Stimulated activated CD4-positive, alpha-beta T cell treated with anti-CD3 and anti-CD28 coated beads, Interleukin-12 subunit alpha, Interleukin-12 subunit beta, amount 100 ng/mL, for 4 hours (primary cell): ENCODE results near the gene PYGB.
"Not testable (repeated sequence)": the region's sequence is repeated elsewhere in the genome, so short reads cannot be mapped to it uniquely, and the experiment has no call there.

Experiments used
- DNase-seq: peaks from one replicate; pipeline ENCODE4 v3.0.0-alpha.2; 2020

Gene PYGB

DNA sequence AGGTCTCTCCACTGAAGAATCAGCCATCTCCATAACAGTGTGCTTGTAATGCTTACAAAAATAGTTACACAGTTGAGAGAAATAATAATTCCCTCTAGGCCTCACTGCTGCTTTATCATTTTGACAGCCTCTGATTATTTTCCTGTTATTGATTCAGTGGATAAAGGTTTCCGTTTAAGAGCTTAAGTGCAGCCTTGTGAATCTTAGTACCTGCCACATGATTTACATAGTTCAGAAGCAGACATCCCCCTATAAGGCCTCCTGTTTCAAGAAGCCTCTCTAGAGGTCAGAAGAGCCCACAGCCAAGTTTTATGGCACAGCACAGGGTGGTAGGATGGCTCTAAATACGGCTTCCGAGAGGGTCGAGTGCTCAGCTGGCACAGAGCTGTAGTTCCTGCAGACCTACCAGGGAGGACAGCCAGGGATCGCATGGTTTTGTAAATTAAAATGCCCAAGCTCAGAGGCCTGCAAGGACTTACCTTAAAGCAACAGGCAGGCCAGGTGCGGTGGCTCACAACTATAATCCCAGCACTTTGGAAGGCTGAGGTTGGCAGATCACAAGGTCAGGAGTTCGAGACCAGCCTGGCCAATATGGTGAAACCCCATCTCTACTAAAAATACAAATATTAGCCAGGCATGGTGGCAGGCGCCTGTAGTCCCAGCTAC lies 17.6 kb upstream of the PYGB start:
- no peak for DNase-seq

DNA sequence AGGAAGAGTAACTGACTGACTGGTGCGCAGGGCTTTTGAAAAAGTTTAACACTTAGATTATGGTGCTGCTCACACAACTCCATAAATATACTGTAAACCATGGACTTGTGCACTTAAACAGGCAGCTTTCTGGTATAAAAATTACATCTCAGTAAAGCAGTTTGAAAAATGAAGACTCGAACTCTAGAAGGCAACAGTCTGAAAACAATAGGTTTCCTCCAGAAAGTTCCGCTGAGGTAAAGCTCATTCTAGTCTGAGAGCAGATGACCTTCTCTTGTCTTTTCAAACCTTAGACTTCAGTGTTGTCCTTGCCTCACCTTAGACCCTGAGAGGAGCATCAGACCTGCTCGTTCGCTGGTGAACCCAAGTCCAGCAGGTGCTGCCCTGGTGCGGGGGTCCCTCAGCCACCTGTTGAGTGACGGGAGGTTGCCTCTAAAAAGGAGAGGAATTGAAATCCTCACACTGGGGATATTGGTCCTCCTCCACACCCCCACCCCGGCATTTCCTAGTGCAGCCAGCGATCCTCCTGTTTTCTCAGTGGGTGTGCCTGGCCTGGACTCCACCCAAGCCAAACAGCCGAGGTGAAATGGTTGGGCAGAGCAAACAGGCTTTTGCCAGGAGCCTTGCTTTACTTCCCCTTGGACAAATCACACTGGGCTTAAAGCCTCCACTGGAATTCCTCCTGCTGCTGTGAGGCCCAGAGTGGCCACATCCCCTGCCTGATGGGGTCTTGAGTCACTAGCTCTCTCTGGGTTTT lies 14.7 kb upstream of the PYGB start:
- no peak for DNase-seq

DNA sequence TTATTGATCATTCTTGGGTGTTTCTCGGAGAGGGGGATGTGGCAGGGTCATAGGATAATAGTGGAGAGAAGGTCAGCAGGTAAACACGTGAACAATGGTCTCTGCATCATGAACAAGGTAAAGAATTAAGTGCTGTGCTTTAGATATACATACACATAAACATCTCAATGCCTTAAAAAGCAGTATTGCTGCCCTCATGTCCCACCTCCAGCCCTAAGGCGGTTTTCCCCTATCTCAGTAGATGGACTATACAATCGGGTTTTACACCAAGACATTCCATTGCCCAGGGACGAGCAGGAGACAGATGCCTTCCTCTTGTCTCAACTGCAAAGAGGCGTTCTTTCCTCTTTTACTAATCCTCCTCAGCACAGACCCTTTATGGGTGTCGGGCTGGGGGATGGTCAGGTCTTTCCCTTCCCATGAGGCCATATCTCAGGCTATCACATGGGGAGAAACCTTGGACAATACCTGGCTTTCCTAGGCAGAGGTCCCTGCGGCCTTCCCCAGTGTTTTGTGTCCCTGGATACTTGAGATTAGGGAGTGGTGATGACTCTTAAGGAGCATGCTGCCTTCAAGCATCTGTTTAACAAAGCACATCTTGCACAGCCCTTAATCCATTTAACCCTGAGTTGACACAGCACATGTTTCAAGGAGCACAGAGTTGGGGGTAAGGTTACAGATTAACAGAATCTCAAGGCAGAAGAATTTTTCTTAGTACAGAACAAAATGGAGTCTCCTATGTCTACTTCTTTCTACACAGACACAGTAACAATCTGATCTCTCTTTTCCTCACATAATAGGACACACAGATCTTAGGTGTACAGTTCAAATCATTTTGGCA lies 13.7 kb upstream of the PYGB start:
- not testable (repeated sequence) for DNase-seq

DNA sequence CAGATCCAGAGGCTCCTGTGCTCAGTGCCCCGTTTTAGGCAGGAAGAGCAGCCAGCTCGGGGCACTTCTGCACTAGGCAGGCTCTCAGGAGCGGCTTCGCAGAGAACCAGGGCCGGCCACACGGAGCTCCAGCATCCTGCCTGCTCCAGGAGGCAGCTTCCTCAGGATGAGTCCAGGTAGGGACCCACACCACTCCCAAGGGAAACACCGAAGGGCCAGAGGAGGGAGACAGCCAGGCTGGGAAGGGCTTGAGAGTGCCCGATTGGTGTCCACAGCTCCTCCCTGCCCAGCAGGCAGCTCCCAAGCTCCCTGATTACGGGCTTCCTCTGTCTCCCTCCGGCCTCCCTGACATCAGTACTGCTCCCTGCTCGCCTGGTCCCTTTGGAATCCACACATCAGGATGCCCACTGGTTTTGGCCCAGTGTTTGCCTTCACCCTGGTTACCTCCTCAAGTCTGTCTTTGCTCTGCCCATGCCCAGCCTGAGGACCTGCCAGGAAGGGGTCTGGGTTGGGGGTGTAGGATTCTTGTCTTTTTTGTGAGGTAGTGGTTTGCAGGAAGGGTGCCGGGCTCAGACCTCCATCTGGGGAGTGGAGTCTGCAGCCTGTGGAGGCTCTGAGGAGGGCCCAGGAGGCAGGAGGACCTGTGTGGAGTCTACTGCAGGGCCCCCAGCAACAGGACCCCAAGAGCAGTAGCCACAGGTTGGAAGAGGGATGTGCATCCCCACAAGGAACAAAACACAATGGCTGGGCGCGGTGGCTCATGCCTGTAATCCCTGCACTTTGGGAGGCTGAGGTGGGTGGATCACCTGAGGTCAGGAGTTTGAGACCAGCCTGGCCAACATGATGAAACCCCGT lies 11.2 kb upstream of the PYGB start:
- DNase-seq: no peak

GRCh38 chr20:25237610-25238318 lies 10.1 kb upstream of the PYGB start:
- peak; percentile 43 for DNase-seq

- no peak for DNase-seq
These were observed 9.4 kb upstream of the PYGB start for GRCh38 chr20:25238319-25239037.

DNA sequence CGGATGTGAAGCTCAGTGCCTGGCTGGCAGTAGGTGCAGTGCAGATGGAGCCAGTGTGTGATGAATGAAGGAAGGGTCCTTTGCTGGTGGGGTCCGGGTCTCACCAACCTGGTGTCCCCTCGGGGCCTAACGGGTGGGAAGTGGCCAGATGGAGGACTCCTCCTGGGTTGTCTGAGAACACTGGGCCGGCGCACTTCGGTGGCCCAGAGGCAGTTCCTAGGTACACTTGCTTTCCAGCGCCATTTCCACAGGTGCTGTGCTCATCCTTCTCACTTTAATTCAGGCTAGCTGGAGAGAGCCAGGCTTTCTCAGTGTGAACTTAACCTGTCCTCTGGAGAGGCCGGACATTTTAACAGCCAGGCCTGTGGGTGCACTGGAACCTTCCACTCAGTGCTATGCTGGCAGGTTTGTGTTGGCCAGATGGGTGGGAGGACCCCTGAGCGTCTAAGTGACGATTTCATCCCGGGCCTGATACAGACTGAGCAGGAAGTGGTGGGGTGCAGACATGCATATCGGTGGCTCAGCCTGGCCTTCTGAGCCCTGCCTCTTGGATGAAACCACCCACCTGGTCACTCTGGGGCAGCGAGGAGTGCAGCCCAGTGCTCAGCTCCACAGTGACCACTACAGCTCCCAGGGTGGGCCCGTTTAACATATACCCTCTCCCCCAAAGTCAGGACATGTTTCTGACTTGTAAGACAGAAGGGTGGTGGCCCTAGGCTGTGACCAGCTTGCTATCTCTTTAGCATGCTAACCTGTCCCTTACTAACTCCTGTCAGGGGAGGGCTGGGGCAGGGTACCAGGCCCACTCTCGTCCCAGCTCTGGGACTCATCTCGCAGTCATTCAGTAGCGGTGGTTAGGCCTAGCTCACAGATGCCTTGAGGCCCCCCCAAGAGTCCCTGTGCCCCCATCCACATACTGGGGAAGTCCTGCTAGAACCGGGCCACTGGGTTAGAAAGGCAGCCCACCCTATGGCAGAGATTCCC lies 8.2 kb upstream of the PYGB start:
- no peak for DNase-seq

DNA sequence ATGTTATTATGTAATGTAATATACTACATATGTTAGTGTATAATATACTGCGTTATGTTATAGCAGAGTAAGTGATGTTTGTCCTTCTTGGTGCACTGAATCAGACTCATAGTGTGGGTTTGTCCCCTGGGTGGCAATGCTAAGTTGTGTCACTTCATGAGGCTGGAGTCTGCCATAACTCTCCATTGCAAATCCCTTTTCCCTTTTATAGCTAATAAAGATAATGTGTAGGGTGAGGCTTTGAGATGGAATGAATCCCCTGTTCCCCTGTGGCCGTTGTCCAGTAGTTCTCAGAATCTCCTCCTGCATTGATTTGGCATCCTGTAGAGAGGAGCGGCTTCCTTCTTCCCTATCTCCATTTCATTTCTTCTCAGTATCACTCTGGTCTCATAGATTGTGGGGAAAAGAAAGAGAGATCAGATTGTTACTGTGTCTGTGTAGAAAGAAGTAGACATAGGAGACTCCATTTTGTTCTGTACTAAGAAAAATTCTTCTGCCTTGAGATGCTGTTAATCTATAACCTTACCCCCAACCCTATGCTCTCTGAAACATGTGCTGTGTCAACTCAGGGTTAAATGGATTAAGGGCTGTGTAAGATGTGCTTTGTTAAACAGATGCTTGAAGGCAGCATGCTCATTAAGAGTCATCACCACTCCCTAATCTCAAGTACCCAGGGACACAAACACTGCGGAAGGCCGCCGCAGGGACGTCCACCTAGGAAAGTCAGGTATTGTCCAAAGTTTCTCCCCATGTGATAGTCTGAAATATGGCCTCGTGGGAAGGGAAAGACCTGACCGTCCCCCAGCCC lies 6.8 kb upstream of the PYGB start:
- DNase-seq: not testable (repeated sequence)

GRCh38 chr20:25241659-25241955 lies 6.3 kb upstream of the PYGB start:
- DNase-seq: not testable (repeated sequence)

- no peak for DNase-seq
These were observed 5.7 kb upstream of the PYGB start for GRCh38 chr20:25242231-25242630.

GRCh38 chr20:25243416-25243979 lies 4.4 kb upstream of the PYGB start:
- no peak for DNase-seq

DNA sequence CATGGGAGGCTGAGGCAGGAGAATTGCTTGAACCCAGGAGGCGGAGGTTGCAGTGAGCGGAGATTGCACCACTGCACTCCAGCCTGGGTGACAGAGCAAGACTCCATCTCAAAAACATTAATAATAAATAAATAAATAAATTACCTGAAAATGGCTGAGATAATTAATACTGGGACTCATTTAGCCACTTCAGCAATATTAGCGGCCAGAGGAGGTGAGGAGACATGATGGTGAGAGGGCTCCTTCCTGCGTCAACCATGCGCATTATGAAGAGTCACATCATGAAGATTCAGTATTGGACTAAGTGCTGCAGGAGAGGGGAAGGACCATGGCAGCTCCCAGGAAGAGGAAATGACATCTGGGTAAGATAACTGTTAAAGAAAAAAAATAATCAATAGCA lies 2.9 kb upstream of the PYGB start:
- DNase-seq: no peak

DNA sequence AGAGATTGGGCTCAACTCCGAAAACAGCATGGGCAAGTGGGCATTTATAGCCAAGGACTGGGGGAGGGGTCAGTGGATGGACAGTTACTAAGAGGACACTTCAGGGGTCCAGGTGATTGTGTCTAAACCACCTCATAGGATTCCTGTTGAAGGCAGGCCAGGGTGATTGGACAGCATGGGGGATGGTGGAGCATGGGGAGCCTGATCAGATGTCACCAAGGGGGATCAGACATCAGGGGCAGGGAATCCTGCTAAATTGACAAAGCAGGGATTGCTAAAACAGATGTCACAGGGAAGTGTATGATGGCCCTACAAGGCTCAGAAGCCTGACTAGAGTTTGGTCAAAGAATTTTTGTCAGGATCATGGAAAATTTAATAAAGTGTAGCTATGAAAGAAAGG lies 2.4 kb upstream of the PYGB start:
- no peak for DNase-seq

DNA sequence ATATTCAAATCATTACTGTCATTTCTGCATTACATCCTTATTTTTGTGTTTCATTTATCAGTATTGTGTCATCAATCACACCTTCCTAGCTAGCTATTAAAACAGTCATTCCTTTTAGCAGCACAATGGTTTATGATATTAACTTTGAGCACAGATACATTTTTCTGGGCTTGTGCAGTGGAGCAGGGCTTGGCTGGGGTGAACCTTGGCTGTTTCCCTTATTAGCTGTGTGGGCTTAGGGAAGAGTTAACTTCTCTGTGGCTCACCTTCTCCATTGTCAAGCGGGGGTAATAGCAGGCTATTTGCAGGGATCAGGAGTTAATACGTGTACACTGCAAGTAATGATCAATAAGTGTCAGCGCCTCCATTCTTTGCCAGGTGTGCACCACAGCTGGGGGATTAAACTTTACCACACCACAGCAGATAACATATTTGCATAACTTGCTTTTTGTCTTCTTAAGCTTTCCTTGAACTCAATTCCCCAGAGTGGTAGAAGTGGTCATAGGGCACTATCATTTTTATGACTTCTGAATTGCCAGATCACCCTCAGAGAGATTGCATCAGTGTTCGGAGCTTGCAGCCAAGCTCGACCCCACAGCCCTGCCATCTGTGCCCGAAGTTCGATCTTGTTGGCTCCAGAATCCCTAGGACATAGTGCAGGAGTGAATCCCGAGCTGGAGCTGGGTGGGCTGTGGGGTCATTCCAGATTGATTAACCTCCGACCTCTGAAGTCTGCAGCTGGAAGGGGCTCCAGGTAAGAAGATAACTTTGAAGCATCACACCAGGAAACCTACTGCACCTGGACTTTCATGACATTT lies 1.5 kb upstream of the PYGB start:
- DNase-seq: no peak

- DNase-seq: peak; percentile 17
These were observed 826 bp upstream of the PYGB start for GRCh38 chr20:25247000-25247517.

GRCh38 chr20:25247518-25247955 lies 348 bp upstream of the PYGB start:
- no peak for DNase-seq

- no peak for DNase-seq
These were observed 894 bp downstream of the PYGB start for GRCh38 chr20:25248786-25249172.
